Trophoblast cell (in vitro differentiated cells and primary cell): ENCODE measurements around the gene GRID1.

Source experiments
- DNase-seq, 2 donors: peaks; one replicate each; pipeline ENCODE4 v3.0.0-alpha.2; 2016
- H2AFZ ChIP-seq: 2 replicates; pipeline ENCODE4 v1.6.1; 2013; ENCODE audit warnings: low read length, moderate library complexity, mild to moderate bottlenecking; ENCODE audit not compliant: insufficient read depth, poor library complexity
- H2AK5ac ChIP-seq: 2 replicates; pipeline ENCODE4 v1.6.1; 2013; ENCODE audit warnings: mild to moderate bottlenecking, low read length
- H2BK120ac ChIP-seq: 2 replicates; pipeline ENCODE4 v1.6.1; 2013; ENCODE audit warnings: low read length, mild to moderate bottlenecking, moderate library complexity; ENCODE audit not compliant: insufficient read depth, poor library complexity
- H2BK12ac ChIP-seq: 2 replicates; pipeline ENCODE4 v1.6.1; 2013; ENCODE audit warnings: mild to moderate bottlenecking, low read length, moderate library complexity
- H2BK5ac ChIP-seq: 2 replicates; pipeline ENCODE4 v1.6.1; 2013; ENCODE audit warnings: low read length, low read depth, moderate library complexity, mild to moderate bottlenecking; ENCODE audit not compliant: poor library complexity
- H3K14ac ChIP-seq: 2 replicates; pipeline ENCODE4 v1.6.1; 2013; ENCODE audit warnings: mild to moderate bottlenecking, low read length
- H3K18ac ChIP-seq: 2 replicates; pipeline ENCODE4 v1.6.1; 2013; ENCODE audit warnings: mild to moderate bottlenecking, low read length
- H3K23ac ChIP-seq: 2 replicates; pipeline ENCODE4 v1.6.1; 2013; ENCODE audit warnings: low read length
- H3K27ac ChIP-seq: 2 replicates; pipeline ENCODE4 v1.5.1; 2013; ENCODE audit warnings: low read depth, mild to moderate bottlenecking, inconsistent platforms, low read length, moderate library complexity
- H3K27me3 ChIP-seq: 2 replicates; pipeline ENCODE4 v1.6.1; 2013; ENCODE audit warnings: inconsistent platforms, mild to moderate bottlenecking, low read length, moderate library complexity; ENCODE audit not compliant: insufficient read depth
- H3K36me3 ChIP-seq, 2 experiments: 1 replicate in 1 of 2; 2 replicates in 1 of 2; pipeline ENCODE4 v1.6.1; 2013; ENCODE audit warnings: low read length in 2 of 2, mild to moderate bottlenecking in 2 of 2, moderate library complexity in 1 of 2; ENCODE audit not compliant: insufficient read depth in 2 of 2, control insufficient read depth in 1 of 2
- H3K4ac ChIP-seq: 2 replicates; pipeline ENCODE4 v1.6.1; 2013; ENCODE audit warnings: low read depth, mild to moderate bottlenecking, low read length, moderate library complexity
- H3K4me1 ChIP-seq, 2 experiments: 1 replicate in 1 of 2; 2 replicates in 1 of 2; pipeline ENCODE4 v1.6.1; 2013; ENCODE audit warnings: low read length in 2 of 2, mild to moderate bottlenecking in 2 of 2, moderate library complexity in 1 of 2; ENCODE audit not compliant: insufficient read depth in 2 of 2, control insufficient read depth in 1 of 2
- H3K4me2 ChIP-seq: 2 replicates; pipeline ENCODE4 v1.6.1; 2013; ENCODE audit warnings: inconsistent platforms, mild to moderate bottlenecking, low read length, moderate library complexity
- H3K4me3 ChIP-seq: 2 replicates; pipeline ENCODE4 v1.5.1; 2013; ENCODE audit warnings: mild to moderate bottlenecking, low read depth, low read length, inconsistent platforms
- H3K79me1 ChIP-seq: one replicate; pipeline ENCODE4 v1.6.1; 2013; ENCODE audit warnings: low read length
- H3K79me2 ChIP-seq: 2 replicates; pipeline ENCODE4 v1.6.1; 2013; ENCODE audit warnings: low read length, mild to moderate bottlenecking; ENCODE audit not compliant: control insufficient read depth, insufficient read depth, poor library complexity
- H3K9ac ChIP-seq: 2 replicates; pipeline ENCODE4 v1.6.1; 2013; ENCODE audit warnings: mild to moderate bottlenecking, low read length
- H3K9me3 ChIP-seq: 2 replicates; pipeline ENCODE4 v1.6.1; 2013; ENCODE audit warnings: low read depth, mild to moderate bottlenecking, control low read depth, inconsistent platforms, low read length; ENCODE audit not compliant: insufficient read depth
- H4K12ac ChIP-seq: 2 replicates; pipeline ENCODE4 v1.6.1; 2013; ENCODE audit warnings: low read depth, mild to moderate bottlenecking, low read length, moderate library complexity
- H4K8ac ChIP-seq: 2 replicates; pipeline ENCODE4 v1.6.1; 2013; ENCODE audit warnings: low read depth, mild to moderate bottlenecking, low read length, moderate library complexity
- H4K91ac ChIP-seq: one replicate; pipeline ENCODE4 v1.6.1; 2013; ENCODE audit warnings: low read depth, mild to moderate bottlenecking, low read length, moderate library complexity
- WGBS: extraction: QIAGEN DNeasy Blood & Tissue Kit; methylation state at CpG from one replicate; pipeline ENCODE4 v1.1.7; 2013; ENCODE audit warnings: missing lambda C conversion rate; ENCODE audit not compliant: insufficient read length, insufficient coverage; ENCODE audit errors: extremely low coverage; 5-methylcytosine and 5-hydroxymethylcytosine counted together

GRID1 gene

DNA sequence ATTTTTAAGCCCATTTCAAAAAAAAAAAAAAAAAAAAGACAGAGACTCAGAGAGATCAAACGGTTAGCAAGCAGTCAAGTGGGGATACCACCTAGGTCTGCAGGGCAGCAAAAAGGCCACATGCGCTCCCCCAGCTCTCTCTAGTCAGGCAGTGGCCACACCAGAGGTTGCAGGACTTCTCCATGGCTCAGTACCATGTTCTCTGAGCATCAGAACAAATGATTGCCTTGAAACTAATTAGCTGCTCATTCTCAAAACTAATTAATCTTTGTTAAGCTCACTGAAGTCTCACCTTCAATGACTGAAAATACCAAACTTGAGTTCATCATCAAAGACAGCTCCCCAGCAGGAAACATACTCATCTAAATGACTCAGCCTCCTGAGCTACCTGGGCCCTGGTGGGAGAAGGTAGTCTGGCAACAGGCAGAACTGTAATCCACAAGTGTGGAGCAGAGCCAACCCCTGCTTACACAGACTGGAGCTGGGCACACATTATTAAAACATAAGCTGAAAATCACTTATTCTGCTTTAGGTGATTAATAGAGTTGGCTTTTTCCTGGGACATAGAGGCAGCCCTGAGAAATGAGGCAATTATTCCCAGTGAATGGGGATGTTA, 319.6 kb downstream of the GRID1 start:
- Histone ChIP-seq H2BK12ac (no peak overlapping the region), H4K12ac (no peak overlapping the region), H2BK5ac (no peak overlapping the region), H3K4me1 (no peaks in the 10 kb centered on the region), H4K91ac (no peak overlapping the region), H3K9ac (no peak overlapping the region), H2AK5ac (no peak overlapping the region), H3K4me2 (no peak overlapping the region), H3K18ac (no peak overlapping the region), H3K4ac (no peak overlapping the region), H3K79me2 (no peaks in the 10 kb centered on the region), H3K9me3 (no peaks in the 10 kb centered on the region), H3K36me3 (no peaks in the 10 kb centered on the region), H3K79me1 (no peaks in the 10 kb centered on the region), H3K27me3 (no peaks in the 10 kb centered on the region), H3K14ac (no peak overlapping the region), H4K8ac (no peak overlapping the region), H3K4me3 (no peak overlapping the region), H3K27ac (no peak overlapping the region), H2BK120ac (no peak overlapping the region), H3K23ac (no peak overlapping the region), H2AFZ (no peak overlapping the region)
- no peak for DNase-seq
- no CpG with 5 or more reads among the region's 2 CpGs for WGBS

DNA sequence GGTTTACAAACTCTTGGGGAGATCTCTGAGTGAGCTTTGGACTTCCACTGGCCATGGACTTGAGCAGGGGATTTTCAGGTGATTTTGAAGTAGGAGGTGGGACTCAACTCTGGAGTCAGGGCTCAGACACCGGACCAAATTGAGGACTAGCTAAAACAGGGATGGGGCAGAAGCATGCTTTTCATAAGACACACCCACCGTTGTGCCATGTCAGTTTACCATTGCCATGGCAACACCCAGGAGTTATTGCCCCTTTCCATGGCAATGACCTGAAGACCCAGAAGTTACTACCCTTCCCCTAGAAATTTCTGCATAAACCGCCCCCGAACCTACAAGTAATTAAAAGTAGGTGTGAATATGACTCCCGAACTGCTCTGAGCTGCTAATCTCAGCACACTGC, 320.7 kb downstream of the GRID1 start:
- no peak overlapping the region for H3K4me2 ChIP-seq
- no peak overlapping the region for H3K27ac ChIP-seq
- H2BK120ac ChIP-seq, result no peak overlapping the region
- no peak overlapping the region for H4K12ac ChIP-seq
- no peak overlapping the region for H2AK5ac ChIP-seq
- no peaks in the 10 kb centered on the region for H3K79me1 ChIP-seq
- no CpG with 5 or more reads among the region's 5 CpGs for WGBS
- no peak overlapping the region for H3K23ac ChIP-seq
- H3K4ac ChIP-seq, result no peak overlapping the region
- H3K9me3 ChIP-seq, result peaks cover 2% of the 10 kb centered on the region
- no peak overlapping the region for H4K8ac ChIP-seq
- no peaks in the 10 kb centered on the region for H3K4me1 ChIP-seq
- H3K18ac ChIP-seq, result no peak overlapping the region
- no peak overlapping the region for H3K14ac ChIP-seq
- H3K27me3 ChIP-seq, result no peaks in the 10 kb centered on the region
- no peak overlapping the region for H2AFZ ChIP-seq
- H2BK5ac ChIP-seq, result no peak overlapping the region
- DNase-seq, result no peak
- H3K9ac ChIP-seq, result no peak overlapping the region
- H2BK12ac ChIP-seq, result no peak overlapping the region
- H3K79me2 ChIP-seq, result no peaks in the 10 kb centered on the region
- H4K91ac ChIP-seq, result no peak overlapping the region
- no peak overlapping the region for H3K4me3 ChIP-seq
- no peaks in the 10 kb centered on the region for H3K36me3 ChIP-seq

DNA sequence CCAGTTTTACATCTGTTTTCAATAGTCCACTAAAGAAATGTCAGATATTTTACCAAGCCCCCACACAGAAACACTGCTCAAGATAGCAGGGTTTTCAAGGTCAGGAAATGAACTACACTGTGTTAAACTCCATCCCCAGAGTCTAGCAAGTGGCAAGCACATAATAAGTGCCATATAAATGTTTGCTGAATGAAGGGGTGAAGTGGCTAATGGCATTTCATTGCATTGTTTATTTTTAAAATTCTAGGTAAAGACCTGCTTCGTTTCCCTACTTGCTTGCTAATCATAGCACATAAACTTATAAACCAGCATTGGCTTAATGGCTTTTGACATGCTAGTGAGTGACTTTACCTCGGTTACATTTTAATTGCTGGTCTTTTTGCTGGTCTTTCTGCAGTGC, 322.6 kb downstream of the GRID1 start:
- H3K36me3 ChIP-seq, result no peaks in the 10 kb centered on the region
- no peak overlapping the region for H4K12ac ChIP-seq
- DNase-seq, result no peak
- no CpG with 5 or more reads among the region's 2 CpGs for WGBS
- no peak overlapping the region for H3K9ac ChIP-seq
- no peak overlapping the region for H3K27ac ChIP-seq
- no peak overlapping the region for H2AFZ ChIP-seq
- no peak overlapping the region for H3K4me2 ChIP-seq
- H3K4ac ChIP-seq, result no peak overlapping the region
- no peaks in the 10 kb centered on the region for H3K79me2 ChIP-seq
- peaks cover 2% of the 10 kb centered on the region for H3K9me3 ChIP-seq
- no peak overlapping the region for H3K4me3 ChIP-seq
- H2AK5ac ChIP-seq, result no peak overlapping the region
- no peak overlapping the region for H3K23ac ChIP-seq
- H3K79me1 ChIP-seq, result no peaks in the 10 kb centered on the region
- no peak overlapping the region for H2BK5ac ChIP-seq
- no peaks in the 10 kb centered on the region for H3K4me1 ChIP-seq
- no peak overlapping the region for H3K14ac ChIP-seq
- H3K27me3 ChIP-seq, result no peaks in the 10 kb centered on the region
- H3K18ac ChIP-seq, result no peak overlapping the region
- H2BK12ac ChIP-seq, result no peak overlapping the region
- H4K91ac ChIP-seq, result no peak overlapping the region
- no peak overlapping the region for H4K8ac ChIP-seq
- no peak overlapping the region for H2BK120ac ChIP-seq

DNA sequence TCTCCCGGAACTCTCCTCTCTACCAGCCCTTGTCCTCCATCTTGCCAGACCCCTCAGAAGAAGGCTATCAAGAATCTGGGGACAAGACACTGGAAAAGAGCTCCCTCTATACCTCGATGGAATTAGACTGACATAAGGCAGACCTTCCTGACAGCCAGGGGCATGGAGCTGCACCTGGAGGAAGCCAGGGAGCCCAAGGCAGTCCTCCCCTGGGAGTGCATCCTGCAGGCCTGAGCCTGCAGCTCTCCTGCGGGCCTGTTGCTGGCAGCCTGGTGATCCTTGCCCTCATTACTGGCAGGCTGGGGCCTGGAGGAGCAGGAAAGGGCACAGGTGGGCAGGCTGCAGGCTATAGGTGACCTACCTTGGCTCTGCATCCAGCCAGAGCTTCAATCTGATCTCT, 323.4 kb downstream of the GRID1 start:
- Histone ChIP-seq H3K79me2 (no peaks in the 10 kb centered on the region), H3K9me3 (peaks cover 2% of the 10 kb centered on the region), H3K27me3 (no peaks in the 10 kb centered on the region), H3K18ac (no peak overlapping the region), H3K79me1 (no peaks in the 10 kb centered on the region), H3K9ac (no peak overlapping the region), H2BK5ac (no peak overlapping the region), H4K12ac (no peak overlapping the region), H2BK120ac (no peak overlapping the region), H4K8ac (no peak overlapping the region), H4K91ac (no peak overlapping the region), H3K4me1 (no peaks in the 10 kb centered on the region), H3K23ac (no peak overlapping the region), H3K4me3 (no peak overlapping the region), H3K27ac (no peak overlapping the region), H3K4ac (no peak overlapping the region), H3K4me2 (no peak overlapping the region), H2AFZ (no peak overlapping the region), H3K14ac (no peak overlapping the region), H2AK5ac (no peak overlapping the region), H2BK12ac (no peak overlapping the region), H3K36me3 (no peaks in the 10 kb centered on the region)
- no peak for DNase-seq
- no CpG with 5 or more reads among the region's 3 CpGs for WGBS
